Measurements from ENCODE around the gene SMIM7.
"Not testable (repeated sequence)": the region's sequence is repeated elsewhere in the genome, so short reads cannot be mapped to it uniquely, and the experiment has no call there.

SMIM7 gene

GRCh38 chr19:16659832-16660708 lies at the start of gene SMIM7:
Gene SMIM7, minus strand, starts transcription at chr19:16660144. Its CDS starts 34 bp downstream, at chr19:16660110.
- DNase-seq, result peak; percentile 99

- no peak for DNase-seq
Observed at GRCh38 chr19:16703677-16704076, 43.7 kb upstream of the SMIM7 start.

DNA sequence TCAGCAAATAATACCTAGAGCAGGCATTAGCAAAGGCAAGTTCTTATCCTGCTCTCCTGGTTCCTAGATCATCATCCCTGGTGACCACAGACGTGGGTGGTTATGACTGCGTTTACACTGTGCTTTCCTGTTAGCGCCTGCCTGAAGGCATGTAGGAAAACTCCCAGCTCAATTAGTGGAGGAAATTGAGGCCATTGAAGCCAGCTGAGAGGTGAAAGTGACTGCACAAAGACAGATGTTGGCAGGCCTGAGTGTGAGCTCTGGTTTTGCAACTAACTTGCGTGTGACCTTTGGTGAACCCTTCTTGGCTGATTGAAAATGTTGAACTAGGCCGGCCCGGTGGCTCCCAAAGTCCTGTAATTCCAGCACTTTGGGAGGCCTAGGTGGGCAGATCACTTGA lies 42.2 kb upstream of the SMIM7 start:
- DNase-seq, result no peak

GRCh38 chr19:16698914-16699313 lies 39.0 kb upstream of the SMIM7 start:
- DNase-seq, result no peak

GRCh38 chr19:16688084-16688483 lies 28.1 kb upstream of the SMIM7 start:
- DNase-seq, result no peak

GRCh38 chr19:16684216-16684615 lies 24.3 kb upstream of the SMIM7 start:
- DNase-seq, result no peak

DNA sequence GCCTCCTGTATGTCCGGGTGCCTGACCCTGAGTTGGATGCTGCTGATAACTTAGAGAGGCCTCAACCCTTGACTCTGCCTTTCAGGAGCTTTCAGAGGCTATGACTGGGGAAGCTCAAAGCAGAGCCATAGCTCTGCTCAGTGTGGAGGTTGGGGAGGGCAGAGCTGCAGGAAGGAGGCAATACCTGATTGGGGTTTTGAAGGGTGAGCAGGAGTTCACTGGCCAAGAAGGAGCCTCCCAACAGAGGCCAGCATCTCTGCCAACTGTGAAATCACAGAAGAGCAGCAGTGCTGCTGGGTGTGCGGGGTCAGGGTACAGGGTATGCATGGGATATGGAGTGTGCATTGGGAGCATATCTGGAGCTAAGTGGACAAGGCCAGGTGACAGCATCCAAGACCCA lies 22.6 kb upstream of the SMIM7 start:
- DNase-seq, result no peak

- DNase-seq, result no peak
Observed at GRCh38 chr19:16679811-16680210, 19.9 kb upstream of the SMIM7 start.

GRCh38 chr19:16678498-16678897 lies 18.6 kb upstream of the SMIM7 start:
- DNase-seq, result no peak

DNA sequence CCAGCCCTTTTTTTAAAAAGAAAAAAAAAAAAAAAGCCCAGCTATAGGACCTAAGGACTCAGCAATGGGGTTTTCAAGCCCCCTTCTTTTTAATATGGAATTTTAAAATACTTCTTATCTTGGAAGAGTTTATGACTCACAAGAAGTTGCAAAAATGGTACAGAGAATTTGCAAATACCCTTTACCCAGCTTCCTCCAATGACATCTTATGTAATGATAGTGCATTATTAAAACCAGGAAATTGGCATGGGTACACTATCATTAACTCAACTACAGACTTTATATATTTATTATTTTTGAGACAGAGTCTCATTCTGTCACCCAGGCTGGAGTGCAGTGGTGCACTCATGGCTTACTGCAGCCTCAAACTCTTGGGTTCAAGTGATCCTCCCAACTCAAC lies 17.1 kb upstream of the SMIM7 start:
- DNase-seq, result no peak

DNA sequence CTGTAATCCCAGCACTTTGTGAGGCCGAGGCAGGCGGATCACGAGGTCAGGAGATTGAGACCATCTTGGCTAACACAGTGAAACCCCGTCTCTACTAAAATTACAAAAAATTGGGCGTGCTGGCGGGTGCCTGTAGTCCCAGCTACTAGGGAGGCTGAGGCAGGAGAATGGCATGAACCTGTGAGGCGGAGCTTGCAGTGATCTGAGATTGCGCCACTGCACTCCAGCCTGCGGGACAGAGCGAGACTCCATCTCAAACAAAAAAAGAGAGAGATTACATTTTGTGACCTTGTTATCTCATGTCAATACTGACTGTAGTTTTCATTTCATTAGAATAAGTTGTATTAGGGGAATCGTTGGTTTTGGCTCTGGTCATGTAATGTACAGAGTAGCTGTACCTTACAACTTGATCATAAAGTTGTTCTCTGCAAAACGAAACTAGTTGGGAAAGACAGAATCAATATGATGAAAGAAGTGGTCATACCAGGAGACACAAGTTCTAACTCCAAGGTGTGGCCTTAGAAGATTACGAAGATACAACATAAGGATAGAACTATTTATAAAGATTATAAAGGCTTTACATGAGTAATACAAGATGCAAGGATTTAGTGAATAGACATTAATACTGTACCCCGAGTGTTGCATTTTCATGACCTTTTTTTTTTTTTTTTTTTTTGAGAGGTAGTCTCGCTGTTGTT lies 16.3 kb upstream of the SMIM7 start:
- DNase-seq, result no peak

- not testable (repeated sequence) for DNase-seq
Observed at GRCh38 chr19:16673839-16674238, 13.9 kb upstream of the SMIM7 start.

DNA sequence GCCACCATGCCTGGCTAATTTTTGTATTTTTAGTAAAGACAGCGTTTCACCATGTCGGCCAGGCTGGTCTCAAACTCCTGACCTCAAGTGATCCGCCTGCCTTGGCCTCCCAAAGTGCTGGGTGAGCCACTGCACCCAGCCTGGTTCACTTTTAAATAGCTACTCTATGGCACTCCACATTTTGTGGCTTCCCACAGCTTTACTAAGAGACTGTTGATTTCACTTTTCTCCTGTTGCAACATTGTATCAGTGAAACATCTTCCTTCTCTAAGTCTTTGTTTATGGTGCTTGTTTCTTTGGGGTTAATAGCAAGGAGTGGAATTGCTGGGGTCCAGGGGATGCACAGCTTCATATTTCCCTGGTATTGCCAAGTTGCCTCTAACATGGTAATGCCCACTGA lies 13.3 kb upstream of the SMIM7 start:
- DNase-seq, result no peak

DNA sequence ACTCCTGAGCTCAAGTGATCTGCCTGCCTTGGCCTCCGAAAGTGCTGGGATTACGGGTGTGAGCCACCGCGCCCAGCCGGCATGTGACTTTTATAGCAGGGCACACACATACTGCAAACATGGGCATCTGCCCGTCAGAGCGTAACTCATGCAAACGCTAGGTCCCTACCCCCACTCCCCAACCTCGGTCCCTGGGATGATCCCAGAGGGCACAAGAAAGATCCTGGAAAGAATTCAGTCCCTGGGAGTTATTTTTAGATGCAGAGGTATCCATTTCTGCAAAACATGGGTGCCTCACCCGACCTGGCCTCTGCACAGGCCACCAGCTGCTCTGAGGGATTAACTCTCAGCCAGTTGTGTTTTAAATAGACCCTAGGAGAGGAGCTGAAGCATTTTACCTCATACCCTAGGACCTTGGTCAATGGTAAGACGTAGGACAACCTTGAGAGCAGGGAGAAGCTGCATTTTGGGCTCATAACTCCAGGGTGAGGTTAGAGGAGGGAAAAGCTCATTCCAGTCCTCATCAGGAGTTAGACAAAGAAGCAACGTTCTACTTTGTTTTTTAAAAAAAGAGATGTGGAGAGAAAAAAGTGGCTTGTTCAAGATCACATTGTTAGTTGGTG lies 11.8 kb upstream of the SMIM7 start:
- DNase-seq, result no peak

- no peak for DNase-seq
Observed at GRCh38 chr19:16670291-16670690, 10.3 kb upstream of the SMIM7 start.

DNA sequence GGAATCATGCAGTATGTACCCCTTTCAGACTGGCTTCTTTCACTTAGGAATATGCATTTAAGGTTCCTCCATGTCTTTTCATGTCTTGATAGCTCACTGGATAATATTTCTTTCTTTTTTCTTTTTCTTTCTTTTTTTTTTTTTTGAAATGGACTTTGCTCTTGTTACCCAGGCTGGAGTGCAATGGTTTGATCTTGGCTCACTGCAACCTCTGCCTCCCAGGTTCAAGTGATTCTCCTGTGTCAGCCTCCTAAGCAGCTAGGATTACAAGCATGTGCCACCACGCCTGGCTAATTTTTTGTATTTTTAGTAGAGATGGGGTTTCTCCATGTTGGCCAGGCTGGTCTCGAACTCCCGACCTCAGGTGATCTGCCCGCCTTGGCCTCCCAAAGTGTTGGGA lies 8.8 kb upstream of the SMIM7 start:
- DNase-seq, result not testable (repeated sequence)

DNA sequence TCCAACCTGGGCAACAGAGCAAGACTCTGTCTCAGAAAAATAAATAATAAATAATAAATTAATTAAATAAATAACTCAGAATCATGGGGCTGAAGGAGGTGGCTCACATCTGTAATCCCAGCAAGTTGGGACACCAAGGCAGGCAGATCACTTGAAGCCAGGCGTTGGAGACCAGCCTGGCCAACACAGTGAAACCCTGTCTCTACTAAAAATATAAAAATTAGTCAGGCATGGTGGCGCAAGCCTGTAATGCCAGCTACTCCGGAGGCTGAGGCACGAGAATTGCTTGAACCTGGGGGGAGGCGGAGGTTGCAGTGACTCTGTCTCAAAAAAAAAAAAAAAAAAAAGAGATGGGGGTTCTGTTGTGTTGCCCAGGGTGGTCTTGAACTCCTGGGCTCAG lies 8.2 kb upstream of the SMIM7 start:
- DNase-seq, result no peak

DNA sequence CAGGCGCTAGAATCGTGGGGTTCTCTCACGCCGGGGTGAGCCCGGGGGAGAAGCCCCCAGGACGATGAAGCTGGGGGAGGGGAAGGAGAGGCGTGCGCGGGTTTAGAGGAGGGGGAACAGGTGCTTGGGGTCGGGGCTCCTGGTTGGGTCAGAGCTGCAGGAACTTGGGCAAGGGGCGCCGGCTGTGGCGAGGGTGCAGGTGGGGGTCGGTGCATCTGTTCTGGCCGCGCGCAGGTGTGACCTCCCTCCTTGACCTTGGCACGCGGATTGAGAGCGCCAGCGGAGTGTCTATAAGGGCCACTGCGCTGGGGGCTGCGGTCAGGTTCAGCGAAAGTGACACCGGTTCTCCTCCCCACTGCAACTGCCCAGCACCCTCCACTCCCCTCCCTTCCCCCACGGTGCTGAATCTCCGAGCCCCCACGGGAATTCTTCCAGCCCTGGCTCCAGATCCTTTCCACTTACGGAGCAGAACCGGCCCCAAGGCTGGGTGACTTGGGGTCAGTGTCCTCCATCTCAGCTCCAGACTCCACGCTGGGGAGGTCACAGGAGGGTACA lies 1.6 kb upstream of the SMIM7 start:
- peak; percentile 11 for DNase-seq

DNA sequence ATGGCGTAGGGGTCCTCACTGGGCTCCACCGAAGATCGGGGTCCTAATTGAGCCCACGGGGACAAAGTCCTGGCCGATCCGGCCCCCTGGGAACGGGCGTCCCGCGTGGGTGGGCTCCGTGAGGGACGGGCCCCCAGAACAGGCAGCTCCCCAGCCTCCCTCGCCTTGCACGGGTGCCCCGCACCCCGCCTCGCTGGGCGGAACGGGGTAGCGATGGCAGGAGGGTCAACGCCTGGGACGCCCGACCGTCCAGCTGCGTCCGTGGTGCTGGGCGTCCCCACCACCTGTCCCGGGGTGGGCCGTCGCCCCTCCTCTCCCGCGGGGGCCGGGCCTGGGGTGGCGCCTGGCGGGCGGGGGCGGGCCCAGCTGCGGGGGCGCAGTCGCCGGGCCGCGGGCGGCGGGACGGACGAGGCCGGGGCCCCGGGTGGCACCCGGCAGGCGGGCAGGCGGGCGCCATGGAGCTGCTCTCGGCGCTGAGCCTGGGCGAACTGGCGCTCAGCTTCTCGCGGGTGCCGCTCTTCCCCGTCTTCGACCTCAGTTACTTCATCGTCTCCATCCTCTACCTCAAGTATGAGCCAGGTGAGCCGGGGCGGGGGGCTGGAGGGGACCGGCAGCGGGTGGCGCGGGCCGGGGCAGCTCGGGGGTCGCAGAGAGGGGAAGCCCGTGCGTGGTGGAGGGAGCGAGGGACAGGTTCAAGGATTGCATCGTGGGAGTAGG lies 977 bp upstream of the SMIM7 start, which contains the start of gene TMEM38A:
TMEM38A (plus strand) TSS at position 377 of the 717 bp plus-strand sequence; CDS start at position 456, 79 bp downstream.
- DNase-seq, result no peak

DNA sequence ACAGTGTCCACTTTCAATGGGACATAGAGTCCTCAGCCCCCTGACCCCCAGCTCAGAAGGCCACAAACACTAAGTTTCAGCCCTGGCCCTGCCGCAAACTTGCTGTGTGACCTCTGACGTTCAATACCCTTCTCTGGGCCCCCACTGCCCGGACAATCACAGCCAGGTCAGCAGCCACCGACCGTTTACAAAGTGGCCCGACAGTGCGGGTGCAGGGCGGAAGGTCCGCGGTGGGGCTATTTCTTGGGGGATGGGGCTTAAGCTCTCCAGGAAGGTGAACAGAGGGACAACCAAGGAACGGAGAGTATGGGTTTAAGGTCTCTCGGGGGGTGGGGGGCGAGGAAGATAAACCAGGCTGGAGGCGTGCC lies 496 bp downstream of the SMIM7 start:
- DNase-seq, result no peak

GRCh38 chr19:16657384-16657783 lies 2.6 kb downstream of the SMIM7 start:
- no peak for DNase-seq

DNA sequence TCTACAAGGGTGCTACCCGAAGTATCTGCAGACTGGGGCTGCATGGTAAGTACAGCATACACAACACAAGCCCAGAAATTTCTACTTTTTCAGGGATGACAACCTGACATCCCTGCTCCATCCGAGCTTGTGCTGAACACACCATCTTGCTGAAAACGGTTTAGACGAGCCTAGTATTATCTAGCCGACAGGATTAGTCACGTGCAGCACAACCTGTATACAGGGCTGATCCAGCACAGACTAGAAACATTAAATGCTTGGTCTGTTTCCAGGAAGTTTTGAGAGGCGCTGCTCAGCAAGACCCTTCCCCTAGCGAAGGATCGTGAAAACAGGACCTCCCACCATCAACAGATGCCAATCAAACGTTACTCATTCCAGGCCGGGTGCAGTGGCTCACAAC lies 4.2 kb downstream of the SMIM7 start:
- no peak for DNase-seq

GRCh38 chr19:16654627-16655026 lies 5.3 kb downstream of the SMIM7 start:
- DNase-seq, result no peak
